SU-DHL-6 (cell line): Measurements from ENCODE around the gene TEKTIP1.
"Not testable (repeated sequence)": the region's sequence is repeated elsewhere in the genome, so short reads cannot be mapped to it uniquely, and the experiment has no call there.

Experiments
- H2AFZ ChIP-seq: fragments of 200-600 bp; sonication (generic); 2 replicates; pipeline ENCODE4 v1.6.1; 2014; ENCODE audit warnings: low read depth, mild to moderate bottlenecking, moderate library complexity, mixed read lengths, antibody characterized with exemption, low read length; ENCODE audit not compliant: severe bottlenecking
- H3F3A ChIP-seq: fragments of 200-600 bp; shearing (Covaris generic); 2 replicates; pipeline ENCODE4 v1.6.0; 2016; ENCODE audit warnings: antibody characterized with exemption, mild to moderate bottlenecking; ENCODE audit not compliant: insufficient read depth
- H3K27ac ChIP-seq: fragments of 200-600 bp; sonication (generic); 2 replicates; pipeline ENCODE4 v1.5.1; 2016; ENCODE audit warnings: low read depth, mild to moderate bottlenecking, low read length, moderate library complexity, mixed read lengths
- H3K27me3 ChIP-seq: fragments of 200-600 bp; sonication (generic), shearing (Covaris generic); 2 replicates; pipeline ENCODE4 v1.6.0; 2014; ENCODE audit warnings: mild to moderate bottlenecking, low read length
- H3K36me3 ChIP-seq: fragments of 200-600 bp; sonication (generic); 2 replicates; pipeline ENCODE4 v1.6.1; 2014; ENCODE audit warnings: mild to moderate bottlenecking, low read length, mixed read lengths
- H3K4me2 ChIP-seq: fragments of 300-600, 200-600 bp; shearing (Covaris generic), sonication (generic); 2 replicates; pipeline ENCODE4 v1.6.0; 2014; ENCODE audit warnings: low read length, low read depth, mild to moderate bottlenecking; ENCODE audit not compliant: poor library complexity, severe bottlenecking
- H3K4me3 ChIP-seq: fragments of 200-600 bp; sonication (generic); 2 replicates; pipeline ENCODE4 v1.5.1; 2014; ENCODE audit warnings: antibody characterized with exemption, low read length, mild to moderate bottlenecking, mixed read lengths; ENCODE audit not compliant: insufficient read depth, poor library complexity, severe bottlenecking
- H3K79me2 ChIP-seq: fragments of 200-600 bp; sonication (generic); 2 replicates; pipeline ENCODE4 v1.6.1; 2014; ENCODE audit warnings: mild to moderate bottlenecking, low read length, moderate library complexity; ENCODE audit not compliant: insufficient read depth
- H3K9ac ChIP-seq: fragments of 200-600 bp; sonication (generic); 2 replicates; pipeline ENCODE4 v1.7.0; 2014; ENCODE audit warnings: mild to moderate bottlenecking, low read length
- H3K9me2 ChIP-seq: fragments of 200-600 bp; sonication (generic); replicated peaks from 2 replicates; pipeline ENCODE4 v1.6.1; 2014; ENCODE audit warnings: low read length; ENCODE audit not compliant: insufficient read depth
- H3K9me3 ChIP-seq: fragments of 200-600 bp; sonication (generic); 2 replicates; pipeline ENCODE4 v1.6.1; 2014; ENCODE audit warnings: low read length, mixed read lengths; ENCODE audit not compliant: insufficient read depth
- H4K20me1 ChIP-seq: fragments of 200-600 bp; sonication (generic); 2 replicates; pipeline ENCODE4 v1.6.1; 2014; ENCODE audit warnings: low read depth, mild to moderate bottlenecking, antibody characterized with exemption, low read length, moderate library complexity, mixed read lengths
- CTCF ChIP-seq: fragments of 200-600 bp; sonication (generic); IDR thresholded peaks from one replicate; pipeline ENCODE4 v1.5.1; 2017; ENCODE audit warnings: antibody characterized with exemption, mild to moderate bottlenecking, low read length, moderate library complexity; ENCODE audit not compliant: insufficient read depth, poor library complexity, severe bottlenecking
- EZH2phosphoT487 ChIP-seq: fragments of 200-600 bp; sonication (generic), shearing (Covaris generic); conservative IDR thresholded peaks from 2 replicates; pipeline ENCODE4 v1.6.1; 2018; ENCODE audit warnings: mild to moderate bottlenecking, antibody characterized with exemption, low read length, moderate library complexity, mixed read lengths

Gene TEKTIP1

DNA sequence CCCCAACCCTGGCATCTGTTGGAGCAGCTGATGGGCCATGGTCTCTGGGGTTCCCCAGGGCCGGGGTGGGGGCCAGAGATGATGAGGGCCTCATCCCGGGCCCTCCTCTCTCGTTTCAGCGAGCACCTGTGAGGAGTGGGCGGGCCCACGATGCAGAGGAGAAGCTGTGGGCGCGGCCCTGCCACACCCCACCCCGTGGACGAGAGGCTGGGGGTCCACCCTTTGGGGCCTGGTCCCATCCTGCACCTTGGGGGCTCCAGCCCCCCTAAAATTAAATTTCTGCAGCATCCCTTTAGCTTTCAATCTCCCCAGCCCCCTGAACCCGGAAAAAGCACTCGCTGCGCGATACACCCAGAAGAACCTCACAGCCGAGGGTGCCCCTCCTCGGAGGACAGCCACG, 39.4 kb downstream of the TEKTIP1 start:
- Histone ChIP-seq H3K4me2 (no peak overlapping the region), H3K36me3 (no peaks in the 10 kb centered on the region), H3K27ac (no peak overlapping the region), H3K79me2 (no peaks in the 10 kb centered on the region), H3K4me3 (no peak overlapping the region), H3F3A (no peaks in the 10 kb centered on the region), H3K27me3 (no peaks in the 10 kb centered on the region), H3K9ac (no peak overlapping the region), H2AFZ (no peak overlapping the region), H4K20me1 (no peaks in the 10 kb centered on the region), H3K9me3 (no peaks in the 10 kb centered on the region), H3K9me2 (no peaks in the 10 kb centered on the region)
- no peak for TF ChIP-seq CTCF

- Histone ChIP-seq H3K27me3 (no peaks in the 10 kb centered on the region), H3K9me2 (no peaks in the 10 kb centered on the region), H3K9ac (no peak overlapping the region), H3K36me3 (no peaks in the 10 kb centered on the region), H2AFZ (no peak overlapping the region), H3F3A (no peaks in the 10 kb centered on the region), H3K4me3 (no peak overlapping the region), H3K79me2 (no peaks in the 10 kb centered on the region), H3K27ac (no peak overlapping the region), H4K20me1 (no peaks in the 10 kb centered on the region), H3K9me3 (no peaks in the 10 kb centered on the region), H3K4me2 (no peak overlapping the region)
- no peak for TF ChIP-seq CTCF
- TF ChIP-seq EZH2phosphoT487: no peak
Measured at GRCh38 chr19:3580156-3580934, 41.4 kb downstream of the TEKTIP1 start.

GRCh38 chr19:3581792-3582191, 42.8 kb downstream of the TEKTIP1 start:
- H3K4me3 ChIP-seq, H3K9me2 ChIP-seq, H3K79me2 ChIP-seq, H4K20me1 ChIP-seq, H3K9me3 ChIP-seq, H3K4me2 ChIP-seq, H3F3A ChIP-seq, H2AFZ ChIP-seq, H3K27ac ChIP-seq, H3K27me3 ChIP-seq, H3K36me3 ChIP-seq, H3K9ac ChIP-seq: not testable (repeated sequence)

- H2AFZ ChIP-seq, H3K27me3 ChIP-seq, H3K9me2 ChIP-seq, H3K27ac ChIP-seq, H3K4me3 ChIP-seq, H3F3A ChIP-seq, H4K20me1 ChIP-seq, H3K9me3 ChIP-seq, H3K36me3 ChIP-seq, H3K4me2 ChIP-seq, H3K79me2 ChIP-seq, H3K9ac ChIP-seq: not testable (repeated sequence)
Measured at GRCh38 chr19:3584036-3584802, 45.2 kb downstream of the TEKTIP1 start.
